DND-41 (cell line): ENCODE data around the gene FAM161A.

Experiments used
- CTCF ChIP-seq: IDR thresholded peaks from 2 replicates; pipeline ENCODE4 v1.5.1; 2012; ENCODE audit warnings: borderline replicate concordance, low read length, moderate library complexity, mild to moderate bottlenecking; ENCODE audit not compliant: poor library complexity, severe bottlenecking; ENCODE audit errors: extremely low read depth
- EZH2 ChIP-seq: IDR thresholded peaks from 3 replicates; pipeline ENCODE4 v1.6.1; 2012; ENCODE audit warnings: borderline replicate concordance, low read depth, mild to moderate bottlenecking, moderate library complexity, low read length, inconsistent platforms; ENCODE audit not compliant: severe bottlenecking

- TF ChIP-seq CTCF, result no peak
- TF ChIP-seq EZH2, result no peak
Measured at GRCh38 chr2:61802548-61802947, 51.3 kb downstream of the FAM161A start.
